HG03342 (cell line): Measurements from ENCODE around the gene WDR59.
"Not testable (repeated sequence)": the region's sequence is repeated elsewhere in the genome, so short reads cannot be mapped to it uniquely, and the experiment has no call there.

ENCODE experiments used
- ATAC-seq: cut with Tn5 transposase; IDR thresholded peaks from one replicate; pipeline ENCODE4 v1.9.1; 2021; ENCODE audit warnings: mild to moderate bottlenecking, moderate library complexity; ENCODE audit not compliant: unreplicated experiment

The WDR59 gene

GRCh38 chr16:74867281-74867849 lies 117.6 kb downstream of the WDR59 start:
- no peak for ATAC-seq

- no peak for ATAC-seq
Observed at GRCh38 chr16:74865922-74866598, 118.9 kb downstream of the WDR59 start.

GRCh38 chr16:74862743-74863244 lies 122.1 kb downstream of the WDR59 start:
- peak; percentile 62 for ATAC-seq

DNA sequence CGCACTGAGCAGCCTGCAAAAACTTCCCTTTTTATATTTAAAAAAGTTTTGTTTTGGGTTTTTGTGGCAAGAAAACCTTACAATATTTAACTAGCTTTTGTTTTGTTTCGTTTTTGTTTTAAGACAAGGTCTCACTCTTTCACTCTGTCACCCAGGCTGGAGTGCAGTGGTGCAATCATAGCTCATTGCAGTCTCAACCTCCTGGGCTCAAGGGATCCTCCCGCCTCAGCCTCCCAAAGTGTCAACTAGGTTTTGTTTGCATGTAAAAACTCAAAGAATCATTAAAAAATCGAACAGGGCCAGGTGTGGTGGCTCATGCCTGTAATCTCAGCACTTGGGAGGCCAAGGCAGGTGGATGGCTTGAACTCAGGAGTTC lies 132.4 kb downstream of the WDR59 start:
- no peak for ATAC-seq

DNA sequence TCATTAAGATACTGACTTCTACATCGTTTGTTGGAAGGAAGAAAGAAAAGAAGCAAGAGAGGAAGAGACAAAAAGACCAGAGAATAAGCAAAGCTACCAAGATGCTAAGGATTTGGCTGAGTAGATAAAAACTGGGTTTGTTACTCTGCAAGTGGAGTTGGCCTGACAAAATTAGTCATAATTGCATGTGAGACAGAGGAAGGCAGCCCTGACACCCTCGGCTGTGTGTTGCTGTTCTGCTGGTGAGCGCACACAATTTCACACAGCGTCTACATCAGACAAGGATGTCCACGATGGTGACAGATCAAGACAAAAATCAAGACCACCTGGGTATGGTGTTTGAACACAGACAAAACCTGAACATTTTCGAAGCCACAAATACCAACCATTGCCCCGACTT lies 134.9 kb downstream of the WDR59 start:
- ATAC-seq = no peak

DNA sequence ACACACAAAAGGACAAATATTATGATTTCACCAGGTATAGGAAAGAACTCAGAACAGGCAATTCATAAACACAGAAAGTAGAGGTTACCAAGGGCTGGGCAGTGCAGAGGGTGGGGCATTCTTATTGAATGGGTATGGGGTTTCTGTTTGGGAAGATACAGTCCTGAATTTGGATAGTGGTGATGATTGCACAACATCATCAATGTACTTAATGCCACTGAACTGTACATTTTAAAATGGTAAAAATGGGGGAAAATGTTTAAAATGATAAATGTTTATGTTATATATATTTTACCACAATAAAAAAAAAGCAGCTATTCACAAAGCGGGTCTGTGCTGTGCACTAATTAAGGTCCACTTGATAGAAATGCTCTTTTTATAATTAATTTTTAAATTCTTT lies 137.7 kb downstream of the WDR59 start:
- ATAC-seq = no peak

- ATAC-seq = no peak
Observed at GRCh38 chr16:74846714-74847113, 138.2 kb downstream of the WDR59 start.

DNA sequence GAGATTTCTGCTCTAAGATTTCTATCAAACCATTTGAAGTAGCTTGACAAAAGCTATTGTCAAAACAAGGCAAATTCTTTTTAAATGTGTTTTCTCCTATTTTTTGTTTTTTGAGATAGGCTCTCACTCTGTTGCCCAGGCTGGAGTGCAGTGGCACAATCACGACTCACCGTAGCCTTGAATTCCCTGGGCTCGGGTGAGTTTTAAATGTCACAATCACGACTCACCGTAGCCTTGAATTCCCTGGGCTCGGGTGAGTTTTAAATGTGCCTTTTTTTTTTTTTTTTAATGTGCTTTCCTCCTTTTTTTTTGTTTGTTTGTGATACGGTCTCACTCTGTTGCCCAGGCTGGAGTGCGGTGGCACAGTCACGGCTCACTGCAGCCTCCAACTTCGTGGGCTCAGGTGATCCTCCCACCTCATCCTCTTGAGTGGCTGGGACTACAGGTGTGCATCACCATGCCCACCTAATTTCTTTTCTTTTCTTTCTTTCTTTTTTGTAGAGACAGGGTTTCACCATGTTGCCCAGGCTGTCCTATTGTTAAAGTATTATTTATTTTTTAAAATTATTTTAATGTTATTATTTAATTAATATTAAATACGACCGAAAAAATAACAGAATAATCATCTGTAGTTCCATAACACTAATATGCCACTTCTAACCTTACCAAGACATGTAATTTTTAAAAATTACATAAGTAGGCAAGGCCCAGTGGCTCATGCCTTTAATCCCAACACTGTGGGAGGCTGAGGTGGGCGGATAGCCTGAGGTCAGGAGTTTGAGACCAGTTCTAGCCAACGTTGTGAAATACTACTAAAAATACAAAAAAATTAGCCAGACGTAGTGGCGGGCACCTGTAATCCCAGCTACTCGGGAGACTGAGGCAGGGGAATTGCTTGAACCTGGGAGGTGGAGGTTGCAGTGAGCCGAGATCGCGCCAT lies 140.6 kb downstream of the WDR59 start:
- no peak for ATAC-seq

- not testable (repeated sequence) for ATAC-seq
Observed at GRCh38 chr16:74843381-74844035, 141.4 kb downstream of the WDR59 start.

DNA sequence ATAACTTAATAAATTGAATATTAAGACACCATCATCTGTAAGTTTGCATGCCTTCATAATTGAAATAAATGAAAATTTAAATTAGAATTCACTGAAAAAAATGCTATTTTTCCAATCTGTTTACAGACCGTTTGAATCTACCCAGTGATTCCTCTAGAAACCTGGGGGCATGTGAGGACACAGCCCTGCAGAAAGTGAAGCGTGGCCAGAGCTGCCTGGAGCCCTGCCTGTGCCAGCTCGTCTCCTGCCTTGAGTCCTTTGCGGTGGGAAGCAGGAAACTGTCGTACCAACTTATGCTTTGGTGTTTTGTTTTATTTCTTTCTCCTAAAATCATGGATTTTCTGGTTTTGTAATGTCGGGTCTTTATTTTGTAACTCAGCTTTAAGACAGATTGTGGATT lies 142.5 kb downstream of the WDR59 start:
- ATAC-seq = no peak

- no peak for ATAC-seq
Observed at GRCh38 chr16:74841904-74842303, 143.0 kb downstream of the WDR59 start.

- ATAC-seq = no peak
Observed at GRCh38 chr16:74841469-74841868, 143.5 kb downstream of the WDR59 start.

GRCh38 chr16:74837056-74837455 lies 147.9 kb downstream of the WDR59 start:
- ATAC-seq = no peak

DNA sequence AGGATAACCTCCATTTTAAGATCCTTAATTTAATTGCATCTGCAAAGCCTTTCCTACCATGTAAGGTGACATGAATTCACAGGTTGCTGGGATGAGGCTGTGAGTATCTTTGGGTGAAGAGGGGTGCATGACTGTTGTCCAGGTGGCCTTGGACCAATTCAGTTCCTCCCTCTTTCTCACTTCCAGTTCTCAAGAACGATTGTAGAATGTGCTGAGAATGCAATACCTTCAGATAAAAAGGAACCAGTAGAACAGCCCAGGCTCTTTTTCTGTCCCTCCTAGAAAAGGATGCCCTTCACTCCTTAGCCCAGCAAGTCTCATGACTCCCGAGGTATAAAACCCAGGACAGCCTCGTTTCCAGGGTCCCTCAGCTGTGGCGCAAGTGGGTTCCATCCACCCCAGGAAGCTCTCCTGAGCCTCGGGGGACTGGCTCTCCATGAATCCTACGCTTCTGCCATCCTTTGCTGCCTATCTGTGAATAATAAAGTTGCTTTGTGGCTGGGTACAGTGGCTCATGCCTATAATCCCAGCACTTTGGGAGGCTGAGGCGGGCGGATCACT lies 148.7 kb downstream of the WDR59 start:
- no peak for ATAC-seq

GRCh38 chr16:74832228-74832627 lies 152.7 kb downstream of the WDR59 start:
- no peak for ATAC-seq

DNA sequence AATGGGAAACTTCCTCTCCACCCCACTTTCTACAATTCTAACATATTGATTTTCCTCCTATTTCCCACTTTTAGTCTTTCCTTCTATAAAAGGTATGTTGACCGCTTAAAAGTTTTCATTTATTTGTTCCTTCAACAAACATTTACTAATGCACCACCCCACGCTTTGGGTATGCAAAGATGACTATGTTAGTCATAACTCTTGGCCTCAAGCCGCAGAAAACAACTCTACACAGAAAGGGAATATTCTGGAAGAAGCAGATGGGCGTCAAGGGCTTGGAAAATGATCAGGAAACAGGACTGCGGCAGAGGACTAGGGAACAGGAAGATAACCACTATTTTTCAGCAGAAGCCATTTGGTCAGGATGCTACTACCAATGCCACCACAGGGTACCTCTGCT lies 153.5 kb downstream of the WDR59 start:
- ATAC-seq = no peak

DNA sequence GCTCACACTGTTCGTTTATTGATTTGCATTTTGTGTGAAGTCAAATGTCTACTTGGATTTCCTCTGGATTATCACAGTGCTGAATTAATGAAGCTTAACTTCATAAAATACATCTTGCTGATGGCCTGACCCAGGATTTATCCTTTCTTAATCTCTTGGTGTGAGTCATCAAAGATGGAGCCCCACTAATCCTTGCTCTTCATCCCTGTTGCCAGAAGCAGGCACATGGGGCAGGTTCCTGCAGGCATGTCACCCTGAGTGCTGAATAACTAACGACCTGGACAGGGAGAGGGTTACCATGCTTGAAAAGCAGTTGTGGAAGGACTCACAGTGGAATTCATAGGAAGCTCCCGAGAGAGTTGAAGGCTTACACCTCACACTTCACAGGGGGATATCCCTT lies 154.3 kb downstream of the WDR59 start:
- no peak for ATAC-seq

DNA sequence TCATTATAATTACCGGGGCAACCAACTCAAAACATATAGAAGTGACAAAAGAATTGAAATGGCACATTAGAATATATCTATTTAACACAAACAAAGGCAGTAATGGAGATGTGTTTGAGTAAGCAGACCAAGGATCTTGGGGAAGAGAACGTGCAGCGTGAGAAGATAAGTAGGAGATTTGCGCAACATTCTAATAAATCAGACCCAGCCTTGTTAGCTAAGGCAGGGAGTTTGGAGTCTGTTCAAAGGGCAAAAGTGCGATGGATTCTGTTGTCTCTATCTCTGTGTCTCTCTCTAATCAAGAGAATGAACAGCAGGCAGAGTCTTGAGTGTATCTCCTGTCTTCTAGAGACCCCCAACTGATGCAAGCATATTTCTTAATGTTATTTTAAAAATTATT lies 155.3 kb downstream of the WDR59 start:
- no peak for ATAC-seq

- ATAC-seq = no peak
Observed at GRCh38 chr16:74825941-74826340, 159.0 kb downstream of the WDR59 start.

DNA sequence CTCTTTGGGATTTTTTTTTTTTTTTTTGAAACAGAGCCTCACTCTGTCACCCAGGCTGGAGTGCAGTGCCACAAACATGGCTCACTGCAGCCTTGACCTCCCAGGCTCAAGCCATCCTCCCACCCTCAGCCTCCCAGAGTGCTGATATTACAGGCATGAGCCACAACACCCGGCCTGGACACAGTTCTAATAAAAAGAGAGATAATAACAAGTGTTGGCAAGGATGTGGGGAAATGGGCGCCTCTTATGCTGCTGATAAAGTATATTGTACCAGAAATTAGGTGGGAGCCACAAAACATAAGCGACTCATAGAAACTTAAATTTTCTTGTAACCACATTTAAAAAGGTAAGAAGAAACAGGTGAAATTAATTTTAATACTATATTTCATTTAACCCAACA lies 159.9 kb downstream of the WDR59 start:
- ATAC-seq = no peak
